ENCODE results near the gene BAHCC1.

BAHCC1 gene

GRCh38 chr17:81468770-81469121 is 73.5 kb downstream of the BAHCC1 start:
- Histone ChIP-seq H4K8ac (ENCODE audit: low read depth, low read length) (no peak overlapping the region), H2AK5ac (ENCODE audit: low read depth, low read length) (no peak overlapping the region), H2BK15ac (ENCODE audit: low read length) (no peak overlapping the region), H3K18ac (ENCODE audit: low read length) (peak overlapping the region; percentile 51), H3K36me3 (replicated peaks in 1 of 2; ENCODE audit: control insufficient read depth in 2 of 2, insufficient read depth in 2 of 2, low read length in 2 of 2) (peaks cover 0 to 19% of the 10 kb centered on the region in 2 donors), H3K9me3 (replicated peaks in 1 of 2; ENCODE audit: control insufficient read depth in 2 of 2, insufficient read depth in 1 of 2, low read depth in 1 of 2, low read length in 2 of 2) (no peaks in the 10 kb centered on the region), H3K4ac (ENCODE audit: low read length) (no peak overlapping the region), H2BK12ac (ENCODE audit: low read length) (no peak overlapping the region), H2AFZ (ENCODE audit: low read length) (no peak overlapping the region), H3K9ac (ENCODE audit: low read depth, low read length, poor library complexity) (no peak overlapping the region), H2BK120ac (ENCODE audit: low read depth, low read length) (no peak overlapping the region), H3K79me1 (ENCODE audit: low read depth, low read length) (peaks cover 3% of the 10 kb centered on the region), H3K27ac (replicated peaks; ENCODE audit: low read length) (no peak overlapping the region), H3K4me1 (ENCODE audit: control insufficient read depth in 2 of 2, insufficient read depth in 1 of 2, low read depth in 1 of 2, low read length in 2 of 2) (peaks cover 3 to 11% of the 10 kb centered on the region in 2 donors), H3K4me2 (ENCODE audit: insufficient read depth, low read length, poor library complexity, severe bottlenecking) (no peak overlapping the region), H2BK5ac (ENCODE audit: low read length) (no peak overlapping the region), H4K91ac (ENCODE audit: low read depth, low read length, poor library complexity) (no peak overlapping the region), H3K4me3 (ENCODE audit: low read length in 2 of 2) (no peak overlapping the region), H3K14ac (ENCODE audit: low read length) (no peak overlapping the region), H3K27me3 (ENCODE audit: control insufficient read depth in 3 of 3, insufficient read depth in 3 of 3, low read depth in 1 of 3, low read length in 3 of 3) (no peaks in the 10 kb centered on the region), H3K23ac (ENCODE audit: low read depth, low read length, poor library complexity) (no peak overlapping the region)
- DNase-seq (ENCODE audit: low spot score), result no peak
- no CpG with 5 or more reads among the region's 18 CpGs for WGBS, 2 donors (ENCODE audit: extremely low coverage in 2 of 2, insufficient read length in 2 of 2, insufficient replicate concordance in 1 of 2)

- H3K27me3 ChIP-seq (ENCODE audit: control insufficient read depth in 3 of 3, insufficient read depth in 3 of 3, low read depth in 1 of 3, low read length in 3 of 3), result no peaks in the 10 kb centered on the region
- peaks cover 3 to 13% of the 10 kb centered on the region in 2 donors for H3K4me1 ChIP-seq (ENCODE audit: control insufficient read depth in 2 of 2, insufficient read depth in 1 of 2, low read depth in 1 of 2, low read length in 2 of 2)
- no peak overlapping the region for H4K91ac ChIP-seq (ENCODE audit: low read depth, low read length, poor library complexity)
- H3K18ac ChIP-seq (ENCODE audit: low read length), result peak overlapping the region; percentile 73
- no peak overlapping the region for H2AFZ ChIP-seq (ENCODE audit: low read length)
- DNase-seq (ENCODE audit: low spot score), result no peak
- H3K4me2 ChIP-seq (ENCODE audit: insufficient read depth, low read length, poor library complexity, severe bottlenecking), result no peak overlapping the region
- H3K27ac ChIP-seq (replicated peaks; ENCODE audit: low read length), result no peak overlapping the region
- H3K4me3 ChIP-seq (ENCODE audit: low read length in 2 of 2), result no peak overlapping the region
- H2BK15ac ChIP-seq (ENCODE audit: low read length), result no peak overlapping the region
- no CpG with 5 or more reads among the region's 13 CpGs for WGBS, 2 donors (ENCODE audit: extremely low coverage in 2 of 2, insufficient read length in 2 of 2, insufficient replicate concordance in 1 of 2)
- peak overlapping the region; percentile 38 for H3K14ac ChIP-seq (ENCODE audit: low read length)
- H2BK12ac ChIP-seq (ENCODE audit: low read length), result peak overlapping the region; percentile 34
- no peak overlapping the region for H2BK5ac ChIP-seq (ENCODE audit: low read length)
- H3K79me1 ChIP-seq (ENCODE audit: low read depth, low read length), result peaks cover 3% of the 10 kb centered on the region
- peaks cover 0 to 15% of the 10 kb centered on the region in 2 donors for H3K36me3 ChIP-seq (replicated peaks in 1 of 2; ENCODE audit: control insufficient read depth in 2 of 2, insufficient read depth in 2 of 2, low read length in 2 of 2)
- no peaks in the 10 kb centered on the region for H3K9me3 ChIP-seq (replicated peaks in 1 of 2; ENCODE audit: control insufficient read depth in 2 of 2, insufficient read depth in 1 of 2, low read depth in 1 of 2, low read length in 2 of 2)
- H2BK120ac ChIP-seq (ENCODE audit: low read depth, low read length), result no peak overlapping the region
- no peak overlapping the region for H4K8ac ChIP-seq (ENCODE audit: low read depth, low read length)
- no peak overlapping the region for H3K9ac ChIP-seq (ENCODE audit: low read depth, low read length, poor library complexity)
- peak overlapping the region; percentile 90 for H3K23ac ChIP-seq (ENCODE audit: low read depth, low read length, poor library complexity)
- H3K4ac ChIP-seq (ENCODE audit: low read length), result no peak overlapping the region
- H2AK5ac ChIP-seq (ENCODE audit: low read depth, low read length), result peak overlapping the region; percentile 56
Observed at GRCh38 chr17:81469266-81469665, 74.0 kb downstream of the BAHCC1 start.

GRCh38 chr17:81470270-81470943 is 75.2 kb downstream of the BAHCC1 start:
- peaks cover 10 to 13% of the 10 kb centered on the region in 2 donors for H3K4me1 ChIP-seq (ENCODE audit: control insufficient read depth in 2 of 2, insufficient read depth in 1 of 2, low read depth in 1 of 2, low read length in 2 of 2)
- no peaks in the 10 kb centered on the region for H3K27me3 ChIP-seq (ENCODE audit: control insufficient read depth in 3 of 3, insufficient read depth in 3 of 3, low read depth in 1 of 3, low read length in 3 of 3)
- peak overlapping the region; percentile 20 for H3K27ac ChIP-seq (replicated peaks; ENCODE audit: low read length)
- no peak overlapping the region for H2BK12ac ChIP-seq (ENCODE audit: low read length)
- H4K8ac ChIP-seq (ENCODE audit: low read depth, low read length), result no peak overlapping the region
- H2BK15ac ChIP-seq (ENCODE audit: low read length), result no peak overlapping the region
- no peak for DNase-seq (ENCODE audit: low spot score)
- H3K4me3 ChIP-seq (ENCODE audit: low read length in 2 of 2), result no peak overlapping the region
- H4K91ac ChIP-seq (ENCODE audit: low read depth, low read length, poor library complexity), result no peak overlapping the region
- peaks cover 3% of the 10 kb centered on the region for H3K79me1 ChIP-seq (ENCODE audit: low read depth, low read length)
- no peak overlapping the region for H2BK120ac ChIP-seq (ENCODE audit: low read depth, low read length)
- H2BK5ac ChIP-seq (ENCODE audit: low read length), result no peak overlapping the region
- no peak overlapping the region for H3K4me2 ChIP-seq (ENCODE audit: insufficient read depth, low read length, poor library complexity, severe bottlenecking)
- no peak overlapping the region for H2AK5ac ChIP-seq (ENCODE audit: low read depth, low read length)
- H3K14ac ChIP-seq (ENCODE audit: low read length), result no peak overlapping the region
- H3K18ac ChIP-seq (ENCODE audit: low read length), result peak overlapping the region; percentile 16
- H3K23ac ChIP-seq (ENCODE audit: low read depth, low read length, poor library complexity), result no peak overlapping the region
- WGBS, 2 donors (ENCODE audit: extremely low coverage in 2 of 2, insufficient read length in 2 of 2, insufficient replicate concordance in 1 of 2), result no CpG with 5 or more reads among the region's 9 CpGs
- H3K9me3 ChIP-seq (replicated peaks in 1 of 2; ENCODE audit: control insufficient read depth in 2 of 2, insufficient read depth in 1 of 2, low read depth in 1 of 2, low read length in 2 of 2), result no peaks in the 10 kb centered on the region
- no peak overlapping the region for H3K9ac ChIP-seq (ENCODE audit: low read depth, low read length, poor library complexity)
- no peak overlapping the region for H3K4ac ChIP-seq (ENCODE audit: low read length)
- peaks cover 0 to 8% of the 10 kb centered on the region in 2 donors for H3K36me3 ChIP-seq (replicated peaks in 1 of 2; ENCODE audit: control insufficient read depth in 2 of 2, insufficient read depth in 2 of 2, low read length in 2 of 2)
- no peak overlapping the region for H2AFZ ChIP-seq (ENCODE audit: low read length)

- Histone ChIP-seq H3K27me3 (ENCODE audit: control insufficient read depth in 3 of 3, insufficient read depth in 3 of 3, low read depth in 1 of 3, low read length in 3 of 3) (no peaks in the 10 kb centered on the region), H2BK12ac (ENCODE audit: low read length) (no peak overlapping the region), H3K23ac (ENCODE audit: low read depth, low read length, poor library complexity) (no peak overlapping the region), H3K4me2 (ENCODE audit: insufficient read depth, low read length, poor library complexity, severe bottlenecking) (no peak overlapping the region), H3K4me1 (ENCODE audit: control insufficient read depth in 2 of 2, insufficient read depth in 1 of 2, low read depth in 1 of 2, low read length in 2 of 2) (peaks cover 13 to 16% of the 10 kb centered on the region in 2 donors), H3K36me3 (replicated peaks in 1 of 2; ENCODE audit: control insufficient read depth in 2 of 2, insufficient read depth in 2 of 2, low read length in 2 of 2) (peaks cover 0 to 8% of the 10 kb centered on the region in 2 donors), H3K79me1 (ENCODE audit: low read depth, low read length) (peaks cover 3% of the 10 kb centered on the region), H3K4ac (ENCODE audit: low read length) (no peak overlapping the region), H4K91ac (ENCODE audit: low read depth, low read length, poor library complexity) (peak overlapping the region; percentile 40), H3K4me3 (ENCODE audit: low read length in 2 of 2) (no peak overlapping the region), H2AK5ac (ENCODE audit: low read depth, low read length) (no peak overlapping the region), H3K9me3 (replicated peaks in 1 of 2; ENCODE audit: control insufficient read depth in 2 of 2, insufficient read depth in 1 of 2, low read depth in 1 of 2, low read length in 2 of 2) (no peaks in the 10 kb centered on the region), H2AFZ (ENCODE audit: low read length) (peak overlapping the region; percentile 58), H2BK5ac (ENCODE audit: low read length) (no peak overlapping the region), H4K8ac (ENCODE audit: low read depth, low read length) (no peak overlapping the region), H2BK120ac (ENCODE audit: low read depth, low read length) (peak overlapping the region; percentile 52), H3K14ac (ENCODE audit: low read length) (no peak overlapping the region), H3K27ac (replicated peaks; ENCODE audit: low read length) (peak overlapping the region; percentile 20), H2BK15ac (ENCODE audit: low read length) (peak overlapping the region; percentile 2), H3K9ac (ENCODE audit: low read depth, low read length, poor library complexity) (no peak overlapping the region), H3K18ac (ENCODE audit: low read length) (peak overlapping the region; percentile 16)
- WGBS, 2 donors (ENCODE audit: extremely low coverage in 2 of 2, insufficient read length in 2 of 2, insufficient replicate concordance in 1 of 2), result no CpG with 5 or more reads among the region's 14 CpGs
- DNase-seq (ENCODE audit: low spot score), result no peak
Observed at GRCh38 chr17:81470944-81471817, 75.9 kb downstream of the BAHCC1 start.

Data from neuronal stem cell (in vitro differentiated cells).